Testis (tissue), 3 donors: Measurements from ENCODE around the gene FHOD3. TPM values are rescaled to one million over a fixed set of nuclear protein-coding genes. Genes with fewer than 3 reads are reported as not detected.

Experiments used
- DNase-seq: peaks from one replicate; pipeline ENCODE4 v3.0.0-alpha.2; 2019
- H3K27ac ChIP-seq, 2 donors: fragments of 200-600 bp; sonication (generic); one replicate each; pipeline ENCODE4 v1.5.1; 2019
- H3K27me3 ChIP-seq: fragments of 200-600 bp; sonication (generic); one replicate; pipeline ENCODE4 v1.5.1; 2019
- H3K36me3 ChIP-seq: fragments of 200-600 bp; sonication (generic); one replicate; pipeline ENCODE4 v1.5.1; 2017; ENCODE audit warnings: low read depth; ENCODE audit errors: missing control alignments
- H3K4me1 ChIP-seq: fragments of 200-600 bp; sonication (generic); one replicate; pipeline ENCODE4 v1.5.1; 2019
- H3K4me3 ChIP-seq, 2 donors: fragments of 200-600 bp; sonication (generic); one replicate each; pipeline ENCODE4 v1.5.1; 2017 to 2019
- H3K9me3 ChIP-seq: fragments of 200-600 bp; sonication (generic); one replicate; pipeline ENCODE4 v1.5.1; 2017
- POLR2A ChIP-seq: fragments of 450-650 bp; IDR thresholded peaks from one replicate; pipeline ENCODE4 v1.6.1; 2017; ENCODE audit warnings: antibody characterized with exemption, mild to moderate bottlenecking, moderate library complexity
- WGBS, 2 donors: methylation state at CpG; one replicate each; pipeline ENCODE4 v1.1.5; 2018; 5-methylcytosine and 5-hydroxymethylcytosine counted together
- intact Hi-C: fragments of 100-400 bp; cut with DNase I; formaldehyde crosslinking; loops from one replicate; pipeline ENCODE4 v1.15.1; 2023; ENCODE audit warnings: low total_unique reads
- polyA plus RNA-seq: library from polyadenylated mRNA; stranded (reverse); fragments of 350-450 nt; fragmentation: Illumina TruSeq; extraction: RNeasy Lipid Tissue Mini Kit (QIAGEN cat#74804); gene quantifications from one replicate; pipeline ENCODE4 v1.2.3, GENCODE V29; 2014; ENCODE audit warnings: low read depth, low replicate concordance; ENCODE audit not compliant: insufficient read depth
- total RNA-seq, 2 donors: library from RNA; depleted of rRNA; stranded (reverse); fragments of >200 nt; gene quantifications; one replicate each; pipeline ENCODE4 v1.2.3, GENCODE V29; 2016
- TF ChIP-seq, protein P1 (sequence below), 3 experiments: fragments of 450-650 bp in 2 of 3; fragments of 200-600 bp in 1 of 3; sonication (generic) in 1 of 3; IDR thresholded peaks; one replicate each; pipeline ENCODE4 v1.5.1; 2016 to 2019; ENCODE audit warnings: antibody characterized with exemption in 3 of 3, mild to moderate bottlenecking in 2 of 3, moderate library complexity in 1 of 3

FHOD3 gene
- total and polyA plus RNA-seq, 3 donors from 2014 or later, result 6.5 to 46.8 (median 37.3) TPM

DNA sequence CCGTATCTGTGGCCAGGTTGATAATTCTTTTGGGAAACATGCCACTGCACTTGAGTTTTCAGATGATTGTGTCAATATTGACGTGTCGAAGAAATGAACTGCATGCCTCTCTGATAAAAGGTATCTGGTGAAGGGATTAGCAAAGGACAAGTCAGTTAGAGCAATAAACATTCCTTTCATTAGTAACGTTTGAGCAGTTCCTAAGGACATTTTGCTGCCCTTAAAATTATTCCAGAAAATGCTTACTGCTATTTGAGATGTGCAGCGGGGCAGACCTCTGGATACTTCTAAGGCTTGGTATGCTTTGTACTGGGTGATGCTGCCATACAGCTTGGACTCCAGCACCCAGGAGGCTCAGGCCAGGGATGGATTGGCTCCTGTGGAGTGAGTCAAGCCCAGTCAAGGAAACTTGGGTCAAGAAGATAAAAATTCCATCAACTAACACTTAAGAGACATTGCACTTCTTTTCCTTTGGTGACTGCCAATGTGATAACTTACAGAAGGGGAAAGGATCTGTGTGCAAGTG is 166.7 kb downstream of the FHOD3 start:
- Histone ChIP-seq H3K9me3 (no peaks in the 10 kb centered on the region), H3K4me1 (no peaks in the 10 kb centered on the region), H3K4me3 (no peak overlapping the region), H3K27me3 (no peaks in the 10 kb centered on the region), H3K27ac (no peak overlapping the region), H3K36me3 (no peaks in the 10 kb centered on the region)
- intact Hi-C loops, result no loop called here
- TF ChIP-seq, protein P1, sequence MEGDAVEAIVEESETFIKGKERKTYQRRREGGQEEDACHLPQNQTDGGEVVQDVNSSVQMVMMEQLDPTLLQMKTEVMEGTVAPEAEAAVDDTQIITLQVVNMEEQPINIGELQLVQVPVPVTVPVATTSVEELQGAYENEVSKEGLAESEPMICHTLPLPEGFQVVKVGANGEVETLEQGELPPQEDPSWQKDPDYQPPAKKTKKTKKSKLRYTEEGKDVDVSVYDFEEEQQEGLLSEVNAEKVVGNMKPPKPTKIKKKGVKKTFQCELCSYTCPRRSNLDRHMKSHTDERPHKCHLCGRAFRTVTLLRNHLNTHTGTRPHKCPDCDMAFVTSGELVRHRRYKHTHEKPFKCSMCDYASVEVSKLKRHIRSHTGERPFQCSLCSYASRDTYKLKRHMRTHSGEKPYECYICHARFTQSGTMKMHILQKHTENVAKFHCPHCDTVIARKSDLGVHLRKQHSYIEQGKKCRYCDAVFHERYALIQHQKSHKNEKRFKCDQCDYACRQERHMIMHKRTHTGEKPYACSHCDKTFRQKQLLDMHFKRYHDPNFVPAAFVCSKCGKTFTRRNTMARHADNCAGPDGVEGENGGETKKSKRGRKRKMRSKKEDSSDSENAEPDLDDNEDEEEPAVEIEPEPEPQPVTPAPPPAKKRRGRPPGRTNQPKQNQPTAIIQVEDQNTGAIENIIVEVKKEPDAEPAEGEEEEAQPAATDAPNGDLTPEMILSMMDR (IDR thresholded peaks at IDR 0.05), result no peak
- TF ChIP-seq POLR2A, result no peak
- DNase-seq, result no peak
- 61 to 81% methylated on average over 5 of the region's 5 CpGs for WGBS, 2 donors

DNA sequence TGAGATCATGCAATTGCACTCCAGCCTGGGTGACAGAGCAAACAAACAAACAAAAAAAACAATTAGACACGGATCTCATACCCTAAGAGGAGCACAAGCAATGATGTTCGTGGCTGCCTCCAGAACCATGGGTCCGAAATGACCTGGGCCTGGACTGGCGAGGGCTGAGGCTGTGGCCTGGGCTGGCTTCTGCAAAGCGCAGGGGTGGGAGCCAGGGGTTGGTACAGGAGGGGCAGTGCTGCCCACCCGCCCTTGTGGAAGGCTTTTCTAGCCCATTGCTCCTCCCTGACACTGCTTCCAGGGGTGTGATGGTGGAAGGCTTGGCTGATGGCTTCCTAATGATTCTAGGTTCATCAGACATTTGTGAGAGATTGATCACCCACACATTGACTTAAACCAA is 167.8 kb downstream of the FHOD3 start:
- 93 to 94% methylated on average over 6 of the region's 6 CpGs for WGBS, 2 donors
- TF ChIP-seq, protein P1 (IDR thresholded peaks at IDR 0.05), result no peak
- TF ChIP-seq POLR2A, result no peak
- H3K27ac ChIP-seq, result no peak overlapping the region
- no peaks in the 10 kb centered on the region for H3K36me3 ChIP-seq
- H3K4me3 ChIP-seq, result no peak overlapping the region
- no peaks in the 10 kb centered on the region for H3K27me3 ChIP-seq
- H3K4me1 ChIP-seq, result no peaks in the 10 kb centered on the region
- no peaks in the 10 kb centered on the region for H3K9me3 ChIP-seq
- intact Hi-C loops, result no loop called here
- DNase-seq, result no peak

DNA sequence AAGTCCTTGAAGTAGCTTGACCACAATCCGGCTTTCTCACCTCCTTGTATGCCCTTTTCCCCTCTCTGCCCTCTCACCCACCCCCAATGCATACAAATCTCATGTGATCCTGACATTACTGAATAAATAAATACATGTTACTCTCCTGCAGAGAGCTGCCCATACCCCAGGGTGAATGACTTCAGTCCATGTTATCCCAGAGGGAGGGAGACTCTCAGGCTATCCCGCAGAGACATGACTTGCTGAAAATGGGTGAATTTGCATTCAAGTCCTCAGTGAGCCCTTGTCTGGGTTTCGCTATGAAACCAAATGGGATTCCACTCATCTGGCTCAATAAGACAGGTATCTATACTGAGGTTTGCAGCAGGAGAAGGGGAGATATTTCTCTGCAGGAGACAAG is 168.5 kb downstream of the FHOD3 start:
- 82 to 85% methylated on average over 3 of the region's 3 CpGs for WGBS, 2 donors
- no peak overlapping the region for H3K4me3 ChIP-seq
- no peaks in the 10 kb centered on the region for H3K36me3 ChIP-seq
- DNase-seq, result no peak
- no peaks in the 10 kb centered on the region for H3K4me1 ChIP-seq
- intact Hi-C loops, result no loop called here
- TF ChIP-seq, protein P1 (IDR thresholded peaks at IDR 0.05), result no peak
- TF ChIP-seq POLR2A, result no peak
- H3K27ac ChIP-seq, result no peak overlapping the region
- H3K9me3 ChIP-seq, result no peaks in the 10 kb centered on the region
- no peaks in the 10 kb centered on the region for H3K27me3 ChIP-seq

DNA sequence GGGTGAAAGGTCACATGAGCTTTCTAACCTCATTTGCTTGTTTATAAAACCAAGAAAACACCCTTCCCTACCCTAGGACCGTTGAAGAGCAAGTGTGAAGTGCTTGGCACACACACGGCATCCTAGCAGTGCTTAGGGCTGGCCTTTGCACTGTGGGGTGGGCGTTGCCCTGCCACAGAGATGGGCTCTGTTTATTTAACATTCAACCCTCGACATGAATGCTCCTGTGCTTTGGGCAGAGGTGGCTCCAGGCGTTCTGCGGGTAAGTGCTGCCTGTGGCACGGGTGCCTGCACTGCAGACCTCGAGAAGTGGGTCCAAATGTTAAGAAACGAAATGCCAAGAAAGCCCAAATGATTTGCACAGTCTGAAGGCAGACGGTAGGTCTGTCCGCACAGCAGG is 170.1 kb downstream of the FHOD3 start:
- Histone ChIP-seq H3K9me3 (no peaks in the 10 kb centered on the region), H3K27me3 (no peaks in the 10 kb centered on the region), H3K4me1 (peaks cover 4% of the 10 kb centered on the region), H3K4me3 (no peak overlapping the region), H3K36me3 (no peaks in the 10 kb centered on the region), H3K27ac (no peak overlapping the region)
- intact Hi-C loops, result no loop called here
- TF ChIP-seq, protein P1 (IDR thresholded peaks at IDR 0.05), result no peak
- TF ChIP-seq POLR2A, result no peak
- WGBS, 2 donors, result 80 to 81% methylated on average over 11 of the region's 11 CpGs
- no peak for DNase-seq

DNA sequence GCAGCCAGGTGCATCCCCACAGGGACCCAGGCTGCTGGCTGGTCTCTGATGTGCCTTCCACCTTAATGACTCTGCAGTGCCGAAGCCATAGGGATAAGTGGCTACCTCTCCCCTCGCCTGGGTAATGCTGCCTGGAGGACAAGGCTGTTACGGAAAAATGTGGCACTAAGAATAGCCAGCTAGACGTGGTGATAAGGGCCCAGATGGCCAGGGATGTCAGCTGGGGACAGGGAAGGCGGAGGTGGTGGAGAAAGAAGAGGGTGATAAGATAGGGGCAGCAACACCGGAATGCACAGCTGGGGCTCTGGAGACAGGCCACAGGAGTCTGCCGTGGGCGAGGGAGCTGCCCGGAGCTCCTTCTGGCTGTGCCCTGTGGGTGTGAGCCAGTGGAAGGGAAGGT is 170.6 kb downstream of the FHOD3 start:
- TF ChIP-seq POLR2A, result no peak
- TF ChIP-seq, protein P1 (IDR thresholded peaks at IDR 0.05), result no peak
- intact Hi-C loops, result no loop called here
- Histone ChIP-seq H3K9me3 (no peaks in the 10 kb centered on the region), H3K27me3 (no peaks in the 10 kb centered on the region), H3K4me3 (no peak overlapping the region), H3K4me1 (peaks cover 4% of the 10 kb centered on the region), H3K27ac (no peak overlapping the region), H3K36me3 (no peaks in the 10 kb centered on the region)
- WGBS, 2 donors, result 54 to 56% methylated on average over 9 of the region's 9 CpGs
- peak; percentile 27 for DNase-seq
